Upper lobe of left lung (tissue), 6 donors: ENCODE results near the gene MCU. TPM values are rescaled to one million over a fixed set of nuclear protein-coding genes. Genes with fewer than 3 reads are reported as not detected.

Experiments used
- ATAC-seq, 2 donors: fragments of 200-7000 bp; cut with Tn5 transposase; one replicate each; pipeline ENCODE4 v1.9.1; 2022; ENCODE audit warnings: mild to moderate bottlenecking in 2 of 2, moderate library complexity in 2 of 2; ENCODE audit not compliant: low FRiP score in 2 of 2
- DNase-seq, 2 donors: peaks; one replicate each; pipeline ENCODE4 v3.0.0-alpha.2; 2019 to 2020
- H3K27ac ChIP-seq, 4 donors: fragments of 200-600 bp; sonication (generic); one replicate each; pipeline ENCODE4 v1.5.1; 2016 to 2019
- H3K27me3 ChIP-seq, 4 donors: fragments of 200-600 bp; sonication (generic); one replicate each; pipeline ENCODE4 v1.5.1; 2017 to 2019
- H3K36me3 ChIP-seq, 4 donors: fragments of 200-600 bp; sonication (generic); one replicate each; pipeline ENCODE4 v1.5.1; 2016 to 2019
- H3K4me1 ChIP-seq, 4 donors: fragments of 200-600 bp; sonication (generic); one replicate each; pipeline ENCODE4 v1.5.1; 2018 to 2019
- H3K4me3 ChIP-seq, 4 donors: fragments of 200-600 bp; sonication (generic); one replicate each; pipeline ENCODE4 v1.5.1; 2017 to 2019; ENCODE audit warnings: mild to moderate bottlenecking in 2 of 4, moderate library complexity in 1 of 4
- H3K9me3 ChIP-seq, 4 donors: fragments of 200-600 bp; sonication (generic); one replicate each; pipeline ENCODE4 v1.5.1; 2018 to 2019
- EP300 ChIP-seq, 4 donors: sonication (generic); formaldehyde crosslinking; IDR thresholded peaks; one replicate each; pipeline ENCODE4 v1.5.1; 2017; ENCODE audit warnings: antibody characterized with exemption in 4 of 4, control low read depth in 2 of 4
- POLR2A ChIP-seq, 4 donors: fragments of 450-650 bp; IDR thresholded peaks; one replicate each; pipeline ENCODE4 v1.5.1; 2016 to 2017; ENCODE audit warnings: antibody characterized with exemption in 4 of 4, mild to moderate bottlenecking in 2 of 4
- POLR2AphosphoS5 ChIP-seq, 2 donors: sonication (generic); formaldehyde crosslinking; IDR thresholded peaks; one replicate each; pipeline ENCODE4 v1.5.1; 2017; ENCODE audit warnings: antibody characterized with exemption in 2 of 2
- WGBS, 2 donors: methylation state at CpG; one replicate each; pipeline ENCODE4 v1.1.5; 2017 to 2018; 5-methylcytosine and 5-hydroxymethylcytosine counted together
- total RNA-seq, 6 donors: library from RNA; depleted of rRNA in 4 of 6; stranded (reverse); fragments of >200 nt in 4 of 6; gene quantifications; one replicate each; pipeline versions ENCODE4 v1.1.0 to v1.2.1, GENCODE V29; 2016 to 2021
- TF ChIP-seq, protein P1 (sequence below), 6 experiments: fragments of 450-650 bp in 4 of 6; fragments of 200-600 bp in 2 of 6; sonication (generic) in 2 of 6; IDR thresholded peaks; one replicate each; pipeline ENCODE4 v1.5.1; 2016 to 2019; ENCODE audit warnings: antibody characterized with exemption in 6 of 6
- donor health status: DM: no; HTN: no; CAD: no; lungs with moderate emphysema.
- donor health status: DM: no; HTN: yes; CAD: no; lungs with severe emphysema.

The MCU gene
- total RNA-seq, 6 donors from 2014 or later = 28.2 to 50.5 (median 32.1) TPM

DNA sequence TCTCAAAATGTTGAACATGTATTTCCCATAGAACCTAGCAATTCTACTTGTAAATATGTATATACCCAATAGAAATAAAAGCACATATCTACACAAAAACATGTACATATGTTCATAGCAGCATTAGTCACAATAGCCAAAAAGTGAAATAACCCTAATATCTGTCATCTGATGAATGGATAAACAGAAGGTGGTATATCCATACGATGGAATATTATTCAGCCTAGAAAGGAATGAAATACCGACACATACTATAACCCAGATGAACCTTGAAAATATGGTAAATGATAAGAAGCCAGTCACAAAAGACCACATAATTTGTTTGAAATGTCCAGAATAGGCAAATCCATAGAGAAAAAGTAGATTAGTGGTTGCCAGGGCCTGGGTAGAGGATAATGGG is 87.9 kb downstream of the MCU start:
- Histone ChIP-seq H3K9me3 (no peaks in the 10 kb centered on the region), H3K27ac (no peak overlapping the region), H3K27me3 (no peaks in the 10 kb centered on the region), H3K4me3 (no peak overlapping the region), H3K36me3 (no peaks in the 10 kb centered on the region), H3K4me1 (peaks cover 12 to 27% (median 19%) of the 10 kb centered on the region in 4 donors)
- ATAC-seq (no peak), DNase-seq (no peak)
- no peak for TF ChIP-seq EP300 (IDR thresholded peaks at IDR 0.05)
- no peak for TF ChIP-seq POLR2AphosphoS5 (IDR thresholded peaks at IDR 0.05)
- TF ChIP-seq, protein P1, sequence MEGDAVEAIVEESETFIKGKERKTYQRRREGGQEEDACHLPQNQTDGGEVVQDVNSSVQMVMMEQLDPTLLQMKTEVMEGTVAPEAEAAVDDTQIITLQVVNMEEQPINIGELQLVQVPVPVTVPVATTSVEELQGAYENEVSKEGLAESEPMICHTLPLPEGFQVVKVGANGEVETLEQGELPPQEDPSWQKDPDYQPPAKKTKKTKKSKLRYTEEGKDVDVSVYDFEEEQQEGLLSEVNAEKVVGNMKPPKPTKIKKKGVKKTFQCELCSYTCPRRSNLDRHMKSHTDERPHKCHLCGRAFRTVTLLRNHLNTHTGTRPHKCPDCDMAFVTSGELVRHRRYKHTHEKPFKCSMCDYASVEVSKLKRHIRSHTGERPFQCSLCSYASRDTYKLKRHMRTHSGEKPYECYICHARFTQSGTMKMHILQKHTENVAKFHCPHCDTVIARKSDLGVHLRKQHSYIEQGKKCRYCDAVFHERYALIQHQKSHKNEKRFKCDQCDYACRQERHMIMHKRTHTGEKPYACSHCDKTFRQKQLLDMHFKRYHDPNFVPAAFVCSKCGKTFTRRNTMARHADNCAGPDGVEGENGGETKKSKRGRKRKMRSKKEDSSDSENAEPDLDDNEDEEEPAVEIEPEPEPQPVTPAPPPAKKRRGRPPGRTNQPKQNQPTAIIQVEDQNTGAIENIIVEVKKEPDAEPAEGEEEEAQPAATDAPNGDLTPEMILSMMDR (IDR thresholded peaks at IDR 0.05) = no peak
- TF ChIP-seq POLR2A (IDR thresholded peaks at IDR 0.05) = no peak
- WGBS, 2 donors = 96 to 100% methylated on average over 2 of the region's 2 CpGs

DNA sequence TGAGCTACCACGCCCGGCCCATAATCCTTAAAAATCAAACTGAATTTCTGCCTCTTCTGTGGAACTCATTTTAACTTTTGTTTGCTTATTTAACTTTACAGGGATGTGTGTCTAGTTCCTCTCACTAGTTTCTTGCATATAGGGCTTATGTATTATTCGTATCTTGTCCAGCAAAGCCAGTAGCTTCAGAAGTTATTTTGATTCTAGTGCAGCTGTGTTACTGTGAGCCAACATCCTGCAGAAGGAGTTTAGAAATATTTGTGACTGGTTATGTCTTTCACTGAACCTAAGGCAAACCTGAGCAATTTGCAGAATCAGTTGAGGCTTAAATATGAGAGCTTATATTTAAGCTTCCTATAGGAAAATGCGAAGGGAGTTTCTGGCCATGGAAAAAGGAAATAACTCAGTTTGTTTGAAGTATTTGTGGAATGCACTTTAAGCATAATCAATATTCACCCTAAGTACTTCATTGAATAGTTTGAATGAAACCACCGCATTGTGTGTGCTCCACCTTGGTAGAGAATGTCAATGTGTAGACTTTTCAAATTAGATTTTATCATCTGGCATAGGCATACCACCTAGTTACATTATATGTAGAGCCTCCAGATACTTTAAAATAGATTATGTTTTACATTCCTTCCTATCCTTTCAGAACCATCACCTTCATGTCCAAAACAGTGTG is 90.8 kb downstream of the MCU start:
- Histone ChIP-seq H3K27ac (no peak overlapping the region), H3K27me3 (no peaks in the 10 kb centered on the region), H3K9me3 (no peaks in the 10 kb centered on the region), H3K4me3 (no peak overlapping the region), H3K36me3 (no peaks in the 10 kb centered on the region), H3K4me1 (peaks cover 14 to 29% (median 24%) of the 10 kb centered on the region in 4 donors)
- ATAC-seq (no peak), DNase-seq (no peak)
- WGBS, 2 donors = 77 to 81% methylated on average over 5 of the region's 5 CpGs
- TF ChIP-seq EP300 (IDR thresholded peaks at IDR 0.05) (no peak), POLR2A (IDR thresholded peaks at IDR 0.05) (no peak), POLR2AphosphoS5 (IDR thresholded peaks at IDR 0.05) (no peak)
- TF ChIP-seq, protein P1 (IDR thresholded peaks at IDR 0.05) = no peak

DNA sequence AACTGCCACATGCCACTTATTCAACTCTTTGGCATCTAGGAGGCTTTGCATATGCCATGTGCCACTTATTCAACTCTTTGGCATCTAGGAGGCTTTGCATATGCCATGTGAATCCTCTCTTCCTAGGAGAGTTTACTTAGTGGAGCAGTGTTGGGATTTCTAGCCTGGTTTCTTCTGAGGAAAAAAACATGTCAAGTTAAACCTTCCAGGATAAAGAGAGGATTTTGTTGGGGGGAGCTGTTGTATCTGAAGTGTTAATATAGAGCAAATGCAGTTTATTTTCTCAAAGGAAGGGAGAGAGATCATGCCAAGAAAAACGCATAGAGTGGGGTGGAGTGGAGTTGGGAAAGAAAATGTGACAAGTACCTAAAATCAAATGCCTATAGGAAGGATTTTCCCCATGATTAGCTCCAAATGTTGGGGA is 91.5 kb downstream of the MCU start:
- peaks cover 14 to 29% (median 24%) of the 10 kb centered on the region in 4 donors for H3K4me1 ChIP-seq
- no peak for DNase-seq
- no peak for ATAC-seq
- TF ChIP-seq POLR2A (IDR thresholded peaks at IDR 0.05) = no peak
- TF ChIP-seq, protein P1 (IDR thresholded peaks at IDR 0.05) = no peak
- no peak for TF ChIP-seq POLR2AphosphoS5 (IDR thresholded peaks at IDR 0.05)
- no peak for TF ChIP-seq EP300 (IDR thresholded peaks at IDR 0.05)
- H3K4me3 ChIP-seq = no peak overlapping the region
- no peaks in the 10 kb centered on the region for H3K27me3 ChIP-seq
- H3K27ac ChIP-seq = no peak overlapping the region
- H3K9me3 ChIP-seq = no peaks in the 10 kb centered on the region
- 32 to 39% methylated on average over 1 of the region's 1 CpG for WGBS, 2 donors
- no peaks in the 10 kb centered on the region for H3K36me3 ChIP-seq

DNA sequence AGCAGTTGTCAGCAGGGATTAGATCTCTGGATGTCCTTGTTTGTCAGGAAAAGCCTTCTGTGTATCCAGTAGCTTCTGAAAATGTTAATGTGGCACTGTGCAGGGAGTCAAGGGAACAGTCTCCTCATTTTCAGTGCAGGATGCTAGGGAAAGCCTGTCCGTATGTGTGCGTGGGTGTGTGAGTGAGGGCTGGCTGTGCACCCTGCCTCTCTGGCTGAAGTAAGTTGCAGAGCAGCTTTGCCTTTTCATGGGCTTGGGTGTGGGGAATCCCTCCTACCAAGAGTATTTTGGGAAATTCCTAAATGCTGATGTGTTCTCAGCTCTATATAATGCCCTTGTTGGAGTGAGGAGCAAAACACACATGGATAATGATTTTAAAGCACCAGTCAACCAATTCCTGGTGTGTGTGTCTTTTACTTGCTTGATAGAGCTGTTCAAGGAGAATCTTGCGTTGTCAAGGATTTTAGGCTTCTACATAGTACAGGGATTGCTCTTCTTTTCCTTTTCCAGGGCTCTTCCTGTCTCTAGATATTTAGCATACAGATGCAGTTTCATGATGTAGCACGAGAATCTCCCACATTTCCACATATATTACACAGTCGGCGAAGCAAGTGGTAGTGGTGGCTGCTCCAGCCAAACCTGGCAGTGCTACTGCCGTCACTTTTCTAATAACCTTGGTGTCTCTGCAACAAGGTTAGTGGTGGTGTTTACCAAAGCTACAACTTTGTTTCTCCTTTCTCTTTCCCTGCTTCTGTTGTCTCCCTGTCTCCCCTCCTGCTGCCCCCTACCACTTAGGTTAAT is 92.8 kb downstream of the MCU start:
- ATAC-seq (peak; percentile 76 to 80), DNase-seq (peak in 1 of 2 donors; percentile 37)
- Histone ChIP-seq H3K4me3 (no peak overlapping the region), H3K27me3 (no peaks in the 10 kb centered on the region), H3K4me1 (peaks cover 14 to 29% (median 24%) of the 10 kb centered on the region in 4 donors), H3K9me3 (no peaks in the 10 kb centered on the region), H3K27ac (no peak overlapping the region), H3K36me3 (no peaks in the 10 kb centered on the region)
- TF ChIP-seq, protein P1 (IDR thresholded peaks at IDR 0.05) = no peak
- no peak for TF ChIP-seq EP300 (IDR thresholded peaks at IDR 0.05)
- TF ChIP-seq POLR2AphosphoS5 (IDR thresholded peaks at IDR 0.05) = no peak
- TF ChIP-seq POLR2A (IDR thresholded peaks at IDR 0.05) = no peak
- 65 to 73% methylated on average over 7 of the region's 7 CpGs for WGBS, 2 donors
